ENCODE results near the gene LRP2.
A peak's percentile ranks its signal among the peaks of the same experiment; 100 is the strongest.
"Not testable (repeated sequence)": the region's sequence is repeated elsewhere in the genome, so short reads cannot be mapped to it uniquely, and the experiment has no call there.

The LRP2 gene

DNA sequence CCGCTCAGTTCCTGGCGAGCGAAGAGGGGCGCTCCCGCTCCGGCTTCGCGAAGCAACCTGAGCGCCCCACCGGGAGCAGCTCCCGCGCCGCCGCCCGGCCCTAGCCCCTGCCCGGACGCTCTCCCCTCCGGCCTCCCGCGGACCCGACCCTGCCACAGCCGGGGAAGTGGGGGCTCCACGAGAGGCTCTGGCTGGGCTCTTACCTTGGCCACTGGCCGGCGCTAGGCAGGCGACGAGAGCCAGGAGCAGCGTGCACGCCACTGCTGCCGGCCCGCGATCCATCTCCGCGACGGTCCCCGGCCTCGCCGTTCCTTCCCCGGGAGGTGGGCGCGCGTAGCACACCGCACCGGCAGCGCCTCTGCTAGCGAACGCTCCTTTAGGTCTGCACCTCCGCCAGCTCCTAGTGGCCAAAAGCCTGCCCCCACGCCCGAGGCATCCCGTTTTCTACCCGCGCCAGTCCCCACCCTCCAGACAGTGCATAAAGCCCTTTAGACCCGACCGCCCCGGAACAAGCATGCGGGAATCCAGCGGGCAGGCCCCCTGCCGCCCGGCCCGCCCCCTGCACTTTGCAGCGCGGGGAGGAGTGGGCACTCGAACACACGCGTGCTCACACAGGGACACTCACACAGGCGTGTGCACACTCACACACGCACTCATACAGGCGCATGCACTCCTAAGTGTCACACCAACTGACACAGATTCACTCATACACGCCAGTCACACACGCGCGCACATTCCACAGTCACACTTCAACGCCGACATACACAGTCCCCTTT, at the start of gene LRP2:
TSS of gene LRP2 (minus strand) at position 417 of the 776 bp plus-strand sequence. CDS start at position 282, 135 bp downstream.
- DNase-seq (ENCODE audit: low spot score), result no peak
- TF ChIP-seq, protein P1, sequence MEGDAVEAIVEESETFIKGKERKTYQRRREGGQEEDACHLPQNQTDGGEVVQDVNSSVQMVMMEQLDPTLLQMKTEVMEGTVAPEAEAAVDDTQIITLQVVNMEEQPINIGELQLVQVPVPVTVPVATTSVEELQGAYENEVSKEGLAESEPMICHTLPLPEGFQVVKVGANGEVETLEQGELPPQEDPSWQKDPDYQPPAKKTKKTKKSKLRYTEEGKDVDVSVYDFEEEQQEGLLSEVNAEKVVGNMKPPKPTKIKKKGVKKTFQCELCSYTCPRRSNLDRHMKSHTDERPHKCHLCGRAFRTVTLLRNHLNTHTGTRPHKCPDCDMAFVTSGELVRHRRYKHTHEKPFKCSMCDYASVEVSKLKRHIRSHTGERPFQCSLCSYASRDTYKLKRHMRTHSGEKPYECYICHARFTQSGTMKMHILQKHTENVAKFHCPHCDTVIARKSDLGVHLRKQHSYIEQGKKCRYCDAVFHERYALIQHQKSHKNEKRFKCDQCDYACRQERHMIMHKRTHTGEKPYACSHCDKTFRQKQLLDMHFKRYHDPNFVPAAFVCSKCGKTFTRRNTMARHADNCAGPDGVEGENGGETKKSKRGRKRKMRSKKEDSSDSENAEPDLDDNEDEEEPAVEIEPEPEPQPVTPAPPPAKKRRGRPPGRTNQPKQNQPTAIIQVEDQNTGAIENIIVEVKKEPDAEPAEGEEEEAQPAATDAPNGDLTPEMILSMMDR (IDR thresholded peaks at IDR 0.05), result no peak
- peak within 1 kb of the TSS; percentile 81 for H3K4me3 ChIP-seq
- H3K27ac ChIP-seq, result no peak within 1 kb of the TSS

DNA sequence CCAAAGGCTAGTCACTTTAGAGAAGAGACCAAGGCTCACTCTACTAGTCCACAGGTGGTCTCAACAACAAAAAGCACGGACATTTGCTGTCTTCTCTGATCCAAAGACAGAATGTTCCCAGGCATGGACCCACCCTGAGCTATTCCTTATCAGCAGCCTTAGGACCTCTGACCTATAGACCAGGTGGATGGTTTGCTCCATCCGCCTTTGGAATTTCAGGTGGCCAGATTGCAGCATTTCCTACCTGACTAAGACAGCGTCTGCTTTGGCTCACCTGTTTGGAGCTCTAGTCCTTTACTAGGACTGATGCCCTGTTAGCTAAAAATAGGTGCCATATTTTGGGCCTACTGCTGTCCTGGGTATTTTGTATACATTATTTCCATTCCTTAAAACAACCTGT, 44.6 kb upstream of the LRP2 start:
- Histone ChIP-seq H3K4me3 (no peak overlapping the region), H3K27ac (no peak overlapping the region)
- no peak for DNase-seq (ENCODE audit: low spot score)
- TF ChIP-seq, protein P1 (IDR thresholded peaks at IDR 0.05), result no peak

DNA sequence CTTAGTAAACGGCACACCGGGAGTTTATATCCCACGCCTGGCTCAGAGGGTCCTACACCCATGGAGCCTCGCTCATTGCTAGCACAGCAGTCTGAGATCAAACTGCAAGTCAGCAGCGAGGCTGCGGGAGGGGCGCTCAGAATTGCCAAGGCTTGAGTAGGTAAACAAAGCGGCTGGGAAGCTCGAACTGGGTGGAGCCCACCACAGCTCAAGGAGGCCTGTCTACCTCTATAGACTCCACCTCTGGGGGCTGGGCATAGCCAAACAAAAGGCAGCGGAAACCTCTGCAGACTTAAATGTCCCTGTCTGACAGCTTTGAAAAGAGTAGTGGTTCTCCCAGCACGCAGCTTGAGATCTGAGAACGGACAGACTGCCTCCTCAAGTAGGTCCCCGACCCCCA, 37.2 kb upstream of the LRP2 start:
- H3K4me3 ChIP-seq; DNase-seq (ENCODE audit: low spot score); H3K27ac ChIP-seq: not testable (repeated sequence)

DNA sequence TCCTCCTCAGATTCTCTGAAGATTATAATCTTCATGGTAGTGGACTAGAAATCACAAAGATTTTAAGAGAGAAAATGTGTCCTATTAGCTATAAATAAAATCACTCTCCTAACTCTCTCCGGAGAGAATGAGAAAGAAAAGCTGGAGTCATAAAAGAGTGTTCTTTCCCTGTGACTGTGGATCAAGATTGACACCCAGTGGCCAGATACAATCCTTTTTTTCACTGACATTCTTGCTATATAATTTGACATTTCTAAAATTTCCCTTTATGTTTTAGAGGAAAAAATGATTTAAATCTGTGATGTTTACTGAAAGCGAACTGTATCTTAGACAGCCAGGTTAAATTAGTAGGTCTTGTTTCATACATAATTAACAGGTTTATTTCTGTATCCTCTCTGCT, 35.4 kb upstream of the LRP2 start:
- no peak overlapping the region for H3K4me3 ChIP-seq
- DNase-seq (ENCODE audit: low spot score), result no peak
- TF ChIP-seq, protein P1 (IDR thresholded peaks at IDR 0.05), result no peak
- no peak overlapping the region for H3K27ac ChIP-seq

DNA sequence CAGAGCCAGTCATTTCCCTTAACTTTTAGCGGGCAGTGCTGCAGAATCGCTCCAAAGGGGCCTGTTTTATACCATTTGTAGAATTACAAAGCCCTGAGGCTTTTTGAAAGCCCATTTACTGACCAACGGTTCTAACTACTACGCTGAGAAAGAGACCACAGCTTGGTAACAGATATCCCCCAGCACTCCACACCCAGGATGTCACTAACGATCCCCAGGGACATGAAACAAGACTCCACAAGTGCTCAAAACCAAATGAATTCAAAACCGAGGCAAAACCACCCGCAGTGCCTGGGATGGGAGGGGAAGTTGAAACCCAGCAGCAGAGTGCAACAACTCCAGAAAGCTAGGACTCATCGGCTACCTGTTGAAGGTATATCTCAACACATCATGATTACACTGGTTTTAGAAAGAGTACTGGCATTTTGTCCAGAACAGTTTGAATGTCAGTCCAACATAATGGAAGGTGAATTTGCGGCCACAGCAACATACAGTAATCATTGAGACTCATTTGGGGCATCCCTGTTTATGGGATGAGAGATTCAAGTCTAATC, 33.6 kb upstream of the LRP2 start:
- DNase-seq (ENCODE audit: low spot score), result no peak
- TF ChIP-seq, protein P1 (IDR thresholded peaks at IDR 0.05), result no peak
- Histone ChIP-seq H3K27ac (no peak overlapping the region), H3K4me3 (no peak overlapping the region)

DNA sequence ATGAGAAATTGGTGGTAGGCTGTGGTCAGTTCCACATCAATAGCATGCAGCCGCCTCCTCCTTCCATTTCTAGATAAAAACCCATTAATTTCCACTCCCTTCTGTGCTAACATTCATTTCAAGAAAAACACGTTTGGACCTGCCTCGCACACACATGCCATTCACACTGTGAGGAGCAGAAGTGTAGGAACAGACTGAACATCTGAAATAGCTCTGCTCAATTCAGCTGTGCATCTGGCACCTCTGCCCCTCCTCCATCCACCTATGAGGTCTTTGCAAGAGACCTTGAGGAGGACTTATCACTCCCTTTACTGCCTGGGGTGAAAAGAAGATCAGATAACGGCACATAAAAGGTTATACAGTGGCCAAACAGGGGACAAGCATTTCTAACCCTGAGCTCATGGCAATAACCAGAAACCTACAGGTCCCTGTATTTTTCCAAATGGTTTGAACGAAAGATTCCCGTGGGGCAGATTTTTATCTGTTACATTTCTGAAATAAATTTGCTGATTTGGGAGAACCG, 30.8 kb upstream of the LRP2 start:
- TF ChIP-seq, protein P1 (IDR thresholded peaks at IDR 0.05), result no peak
- no peak for DNase-seq (ENCODE audit: low spot score)
- H3K27ac ChIP-seq, result no peak overlapping the region
- H3K4me3 ChIP-seq, result no peak overlapping the region

DNA sequence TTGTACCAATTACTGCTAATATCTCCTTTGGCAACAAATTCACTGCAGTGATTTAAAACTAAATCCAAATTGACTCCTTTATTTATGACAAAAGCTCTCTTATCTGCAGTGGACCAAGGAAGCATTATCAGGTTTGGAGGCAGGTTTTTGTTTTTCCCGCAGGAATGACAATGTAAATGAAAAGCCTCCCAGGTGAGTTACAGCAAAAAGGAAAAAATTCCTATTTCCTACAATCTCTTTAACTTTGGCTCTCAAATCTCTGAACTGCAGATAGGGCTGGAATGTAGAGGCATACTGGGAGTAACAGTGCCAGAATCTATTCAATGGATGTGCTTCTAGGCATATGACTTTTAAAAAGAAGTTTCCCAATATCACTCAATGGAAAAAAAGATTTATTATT, 28.9 kb upstream of the LRP2 start:
- no peak overlapping the region for H3K4me3 ChIP-seq
- no peak for DNase-seq (ENCODE audit: low spot score)
- TF ChIP-seq, protein P1 (IDR thresholded peaks at IDR 0.05), result no peak
- no peak overlapping the region for H3K27ac ChIP-seq

Measured in coronary artery (tissue), 2 donors.